WERI-Rb-1 (cell line): ENCODE measurements around the gene CIAO2B.
A peak's percentile ranks its signal among the peaks of the same experiment; 100 is the strongest.

Source experiments
- DNase-seq: peaks from one replicate; pipeline ENCODE4 v3.0.0-alpha.2; 2020
- H3K27ac ChIP-seq: fragments of 250-450 bp; sonication (Bioruptor Pico); 2 replicates; pipeline ENCODE4 v1.5.1; 2020; ENCODE audit warnings: mild to moderate bottlenecking, moderate library complexity
- H3K27me3 ChIP-seq: fragments of 250-450 bp; sonication (Bioruptor Pico); 2 replicates; pipeline ENCODE4 v1.5.1; 2021; ENCODE audit warnings: mild to moderate bottlenecking, low read depth, moderate library complexity; ENCODE audit not compliant: insufficient read depth, severe bottlenecking
- H3K36me3 ChIP-seq: fragments of 250-450 bp; sonication (Bioruptor Pico); 2 replicates; pipeline ENCODE4 v1.5.1; 2020; ENCODE audit warnings: mild to moderate bottlenecking, moderate library complexity
- H3K4me3 ChIP-seq: 2 replicates; pipeline ENCODE4 v1.5.1; 2011; ENCODE audit warnings: low read depth, mild to moderate bottlenecking, control low read depth, low read length
- H3K9me3 ChIP-seq: fragments of 250-450 bp; sonication (Bioruptor Pico); 2 replicates; pipeline ENCODE4 v1.5.1; 2021; ENCODE audit warnings: mild to moderate bottlenecking, moderate library complexity; ENCODE audit not compliant: severe bottlenecking
- CTCF ChIP-seq: IDR thresholded peaks from 2 replicates; pipeline ENCODE4 v1.5.1; 2011; ENCODE audit warnings: low read depth, mild to moderate bottlenecking, control low read depth, inconsistent platforms, low read length

The CIAO2B gene

GRCh38 chr16:66894948-66895688 is 39.1 kb downstream of the CIAO2B start:
- DNase-seq, result peak; percentile 84
- no peak overlapping the region for H3K4me3 ChIP-seq
- no peaks in the 10 kb centered on the region for H3K9me3 ChIP-seq
- H3K27me3 ChIP-seq, result no peaks in the 10 kb centered on the region
- H3K36me3 ChIP-seq, result no peaks in the 10 kb centered on the region
- H3K27ac ChIP-seq, result peak overlapping the region; percentile 71
- peak; percentile 99 for TF ChIP-seq CTCF

- TF ChIP-seq CTCF, result no peak
- no peak overlapping the region for H3K4me3 ChIP-seq
- no peaks in the 10 kb centered on the region for H3K9me3 ChIP-seq
- DNase-seq, result no peak
- H3K36me3 ChIP-seq, result no peaks in the 10 kb centered on the region
- no peak overlapping the region for H3K27ac ChIP-seq
- H3K27me3 ChIP-seq, result no peaks in the 10 kb centered on the region
These were observed 40.1 kb downstream of the CIAO2B start for GRCh38 chr16:66894055-66894454.

GRCh38 chr16:66891797-66892196 is 42.4 kb downstream of the CIAO2B start:
- no peak for TF ChIP-seq CTCF
- Histone ChIP-seq H3K27me3 (no peaks in the 10 kb centered on the region), H3K27ac (no peak overlapping the region), H3K36me3 (peaks cover 7% of the 10 kb centered on the region), H3K9me3 (no peaks in the 10 kb centered on the region), H3K4me3 (no peak overlapping the region)
- DNase-seq, result no peak

GRCh38 chr16:66891360-66891759 is 42.8 kb downstream of the CIAO2B start:
- H3K27me3 ChIP-seq, result no peaks in the 10 kb centered on the region
- DNase-seq, result no peak
- H3K4me3 ChIP-seq, result no peak overlapping the region
- TF ChIP-seq CTCF, result no peak
- peaks cover 7% of the 10 kb centered on the region for H3K36me3 ChIP-seq
- H3K9me3 ChIP-seq, result no peaks in the 10 kb centered on the region
- H3K27ac ChIP-seq, result no peak overlapping the region

- Histone ChIP-seq H3K36me3 (peaks cover 12% of the 10 kb centered on the region), H3K9me3 (no peaks in the 10 kb centered on the region), H3K27ac (no peak overlapping the region), H3K27me3 (no peaks in the 10 kb centered on the region), H3K4me3 (no peak overlapping the region)
- DNase-seq, result no peak
- no peak for TF ChIP-seq CTCF
These were observed 43.4 kb downstream of the CIAO2B start for GRCh38 chr16:66890799-66891198.

- H3K27ac ChIP-seq, result no peak overlapping the region
- DNase-seq, result no peak
- no peak overlapping the region for H3K4me3 ChIP-seq
- no peaks in the 10 kb centered on the region for H3K9me3 ChIP-seq
- H3K27me3 ChIP-seq, result no peaks in the 10 kb centered on the region
- peaks cover 24% of the 10 kb centered on the region for H3K36me3 ChIP-seq
- no peak for TF ChIP-seq CTCF
These were observed 44.6 kb downstream of the CIAO2B start for GRCh38 chr16:66889622-66890021.
